ENCODE data around the gene SLC15A3.

Gene SLC15A3

GRCh38 chr11:60914633-60915247 lies 37.2 kb downstream of the SLC15A3 start:
- H3K36me3 ChIP-seq, result peaks cover 27% of the 10 kb centered on the region
- DNase-seq, result peak; percentile 65
- no peaks in the 10 kb centered on the region for H3K9me3 ChIP-seq (ENCODE audit: severe bottlenecking)
- H3K27me3 ChIP-seq (ENCODE audit: insufficient read depth, low read depth, severe bottlenecking), result no peaks in the 10 kb centered on the region
- peak overlapping the region; percentile 49 for H3K4me3 ChIP-seq (ENCODE audit: low read depth, low read length)
- no peak for TF ChIP-seq CTCF (IDR thresholded peaks at IDR 0.05; ENCODE audit: low read depth, low read length)
- H3K27ac ChIP-seq, result peak overlapping the region; percentile 97

GRCh38 chr11:60913793-60914632 lies 38.0 kb downstream of the SLC15A3 start, which contains the start of gene TMEM109:
Gene TMEM109, plus strand, starts transcription at chr11:60914158. Its CDS starts 5,536 bp downstream, at chr11:60919694.
- Histone ChIP-seq H3K27me3 (ENCODE audit: insufficient read depth, low read depth, severe bottlenecking) (no peaks in the 10 kb centered on the region), H3K27ac (peak within 1 kb of the TSS; percentile 97)
- TF ChIP-seq CTCF (IDR thresholded peaks at IDR 0.05; ENCODE audit: low read depth, low read length), result no peak

DNA sequence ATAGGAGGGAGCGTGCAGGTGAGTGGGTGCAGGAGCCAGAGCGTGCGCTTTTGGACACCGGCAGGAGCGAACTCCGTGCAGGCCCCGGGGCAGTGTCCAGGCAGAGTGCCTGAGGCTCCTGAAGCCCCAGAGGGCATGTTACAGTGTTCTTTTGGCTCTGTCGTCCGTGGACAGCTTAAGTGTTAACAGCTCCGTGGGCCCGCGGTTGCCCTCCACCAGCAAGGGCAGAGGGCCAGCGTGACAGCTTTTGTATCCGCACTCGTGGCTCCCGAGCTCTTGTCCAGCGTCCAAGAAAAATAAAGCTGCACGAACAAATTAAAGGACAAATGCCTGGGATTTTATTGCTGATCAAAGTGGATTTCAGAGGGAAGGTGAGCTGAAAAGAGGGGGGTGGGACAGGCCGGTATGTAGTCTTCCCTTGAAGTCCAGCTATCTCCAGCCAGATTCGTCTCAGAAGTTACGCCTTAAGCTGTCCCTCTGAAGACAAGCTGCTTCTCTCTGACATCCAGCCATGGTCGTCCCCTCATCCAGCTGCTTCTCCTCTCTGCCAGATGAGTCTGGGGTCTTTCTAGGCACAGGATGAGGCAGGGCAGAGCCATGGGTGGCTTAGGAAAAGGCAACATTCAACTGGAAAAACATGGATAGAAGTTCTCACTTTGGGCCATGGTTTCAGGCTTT lies 39.0 kb downstream of the SLC15A3 start:
- peaks cover 23% of the 10 kb centered on the region for H3K36me3 ChIP-seq
- peak overlapping the region; percentile 97 for H3K27ac ChIP-seq
- H3K27me3 ChIP-seq (ENCODE audit: insufficient read depth, low read depth, severe bottlenecking), result no peaks in the 10 kb centered on the region
- no peaks in the 10 kb centered on the region for H3K9me3 ChIP-seq (ENCODE audit: severe bottlenecking)
- TF ChIP-seq CTCF (IDR thresholded peaks at IDR 0.05; ENCODE audit: low read depth, low read length), result no peak
- peak overlapping the region; percentile 49 for H3K4me3 ChIP-seq (ENCODE audit: low read depth, low read length)
- DNase-seq, result no peak

More at GRCh38 chr11:60913793-60914632, 38.0 kb downstream of the SLC15A3 start, which contains the start of gene TMEM109:
- Histone ChIP-seq H3K36me3 (peaks cover 23% of the 10 kb centered on the region), H3K9me3 (ENCODE audit: severe bottlenecking) (no peaks in the 10 kb centered on the region), H3K4me3 (ENCODE audit: low read depth, low read length) (peak within 1 kb of the TSS; percentile 49)
- peak; percentile 92 for DNase-seq

GRCh38 chr11:60912223-60912850 lies 39.6 kb downstream of the SLC15A3 start:
- peaks cover 22% of the 10 kb centered on the region for H3K36me3 ChIP-seq
- no peak for DNase-seq
- no peaks in the 10 kb centered on the region for H3K9me3 ChIP-seq (ENCODE audit: severe bottlenecking)
- no peak overlapping the region for H3K27ac ChIP-seq
- no peaks in the 10 kb centered on the region for H3K27me3 ChIP-seq (ENCODE audit: insufficient read depth, low read depth, severe bottlenecking)
- no peak overlapping the region for H3K4me3 ChIP-seq (ENCODE audit: low read depth, low read length)
- TF ChIP-seq CTCF (IDR thresholded peaks at IDR 0.05; ENCODE audit: low read depth, low read length), result no peak

DNA sequence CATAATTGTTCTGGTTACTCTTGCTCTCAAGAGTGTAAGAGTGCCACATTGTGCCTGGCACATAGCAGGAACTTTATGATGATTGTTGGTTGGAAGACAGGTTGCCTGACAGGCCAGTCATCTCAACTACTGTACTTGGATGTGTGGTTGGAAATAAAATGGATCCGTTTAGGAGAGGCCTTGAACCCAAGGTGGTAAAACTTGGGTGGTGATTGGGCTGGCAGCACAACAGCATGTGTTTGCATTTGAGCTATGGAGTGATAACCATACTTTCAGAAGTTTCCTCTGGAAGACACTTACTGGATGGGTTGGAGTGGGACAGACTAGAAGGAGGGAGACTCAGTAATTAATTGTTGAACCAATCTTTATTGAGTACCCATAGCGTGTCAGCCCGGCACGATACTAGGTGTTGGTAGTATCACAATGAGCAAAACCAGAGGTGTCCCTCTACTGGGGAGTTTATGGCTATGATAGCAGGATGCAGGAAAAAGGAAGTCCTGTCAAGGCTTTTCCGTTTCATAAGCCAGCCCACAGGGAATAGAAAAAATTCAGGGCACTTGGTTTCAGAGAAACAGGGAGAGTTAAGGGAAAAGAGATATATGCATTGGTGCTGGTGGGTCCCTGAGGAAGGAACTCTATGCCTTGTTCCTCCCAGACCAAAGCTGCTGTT lies 41.1 kb downstream of the SLC15A3 start:
- DNase-seq, result no peak
- H3K27me3 ChIP-seq (ENCODE audit: insufficient read depth, low read depth, severe bottlenecking), result no peaks in the 10 kb centered on the region
- H3K9me3 ChIP-seq (ENCODE audit: severe bottlenecking), result no peaks in the 10 kb centered on the region
- peaks cover 13% of the 10 kb centered on the region for H3K36me3 ChIP-seq
- no peak for TF ChIP-seq CTCF (IDR thresholded peaks at IDR 0.05; ENCODE audit: low read depth, low read length)
- no peak overlapping the region for H3K4me3 ChIP-seq (ENCODE audit: low read depth, low read length)
- no peak overlapping the region for H3K27ac ChIP-seq

All from WERI-Rb-1 (cell line).